H1 (cell line): ENCODE measurements around the gene SSU72. TPM values are rescaled to one million over a fixed set of nuclear protein-coding genes. Genes with fewer than 3 reads are reported as not detected.
"Not testable (repeated sequence)": the region's sequence is repeated elsewhere in the genome, so short reads cannot be mapped to it uniquely, and the experiment has no call there.

ENCODE experiments used
- CTCF ChIA-PET: fragments of 300-600 bp; sonication (Branson Sonifier 250); formaldehyde crosslinking; loops from one replicate; lab custom pipeline; 2021; ENCODE audit not compliant: partially characterized antibody; lab: Charles Lee
- POLR2A ChIA-PET: fragments of 300-600 bp; sonication (Branson Sonifier 250); formaldehyde crosslinking; loops from one replicate; lab custom pipeline; 2021; ENCODE audit warnings: inconsistent platforms; ENCODE audit not compliant: partially characterized antibody; lab: Charles Lee
- DNase-seq, 2 experiments: peaks; one replicate each; pipeline versions ENCODE4 v3.0.0 to v3.0.0-alpha.2; 2010 to 2022; ENCODE audit warnings: low spot score in 2 of 2, low read depth in 1 of 2, mixed read lengths in 1 of 2
- FAIRE-seq: peaks from 2 replicates; lab custom pipeline; 2011; peaks lifted over from hg19 to GRCh38; lab: Jason Lieb, UNC
- H2AFZ ChIP-seq: 2 replicates; pipeline ENCODE4 v1.8.1; 2012; ENCODE audit warnings: low read length, inconsistent platforms
- H2AK5ac ChIP-seq: 2 replicates; pipeline ENCODE4 v1.6.1; 2013; ENCODE audit warnings: low read depth, low read length
- H2BK120ac ChIP-seq: replicated peaks from 2 replicates; pipeline ENCODE3; 2013; ENCODE audit warnings: low read depth, low read length, inconsistent platforms
- H2BK12ac ChIP-seq: 2 replicates; pipeline ENCODE4 v1.6.1; 2013; ENCODE audit warnings: low read depth, low read length
- H2BK15ac ChIP-seq: 2 replicates; pipeline ENCODE4 v1.6.1; 2013; ENCODE audit warnings: low read length
- H2BK20ac ChIP-seq: 2 replicates; pipeline ENCODE4 v1.6.1; 2013; ENCODE audit warnings: low read length
- H2BK5ac ChIP-seq: 2 replicates; pipeline ENCODE4 v1.6.1; 2013; ENCODE audit warnings: low read depth, low read length
- H3K14ac ChIP-seq: 2 replicates; pipeline ENCODE4 v1.6.1; 2013; ENCODE audit warnings: inconsistent platforms; ENCODE audit not compliant: insufficient read length
- H3K18ac ChIP-seq: 2 replicates; pipeline ENCODE4 v1.6.1; 2013; ENCODE audit warnings: low read length; ENCODE audit errors: extremely low read depth
- H3K23ac ChIP-seq: 2 replicates; pipeline ENCODE4 v1.6.1; 2013; ENCODE audit warnings: inconsistent platforms; ENCODE audit not compliant: insufficient read length
- H3K23me2 ChIP-seq: 2 replicates; pipeline ENCODE4 v1.6.1; 2013; ENCODE audit warnings: low read depth, low read length
- H3K27ac ChIP-seq: 2 replicates; pipeline ENCODE4 v1.6.1; 2011; ENCODE audit warnings: low read depth, low read length, inconsistent platforms
- H3K27me3 ChIP-seq, 4 experiments: replicated peaks in 1 of 4; 1 replicate in 1 of 4; 2 replicates in 3 of 4; pipeline versions ENCODE4 v1.6.1 to v1.8.1; 2011 to 2013; ENCODE audit warnings: low read length in 3 of 4, mild to moderate bottlenecking in 3 of 4, inconsistent platforms in 2 of 4, mixed read lengths in 2 of 4, moderate library complexity in 1 of 4; ENCODE audit not compliant: control insufficient read depth in 3 of 4, insufficient read depth in 3 of 4; ENCODE audit errors: extremely low read depth in 1 of 4
- H3K36me3 ChIP-seq, 4 experiments: 2 replicates each; pipeline versions ENCODE4 v1.6.1 to v1.8.1; 2011 to 2013; ENCODE audit warnings: mild to moderate bottlenecking in 4 of 4, low read length in 3 of 4, moderate library complexity in 2 of 4, control low read depth in 1 of 4, inconsistent platforms in 1 of 4; ENCODE audit not compliant: insufficient read depth in 4 of 4, control insufficient read depth in 2 of 4
- H3K4ac ChIP-seq: replicated peaks from 2 replicates; pipeline ENCODE3; 2013; ENCODE audit warnings: low read length, low read depth, mixed read lengths, inconsistent platforms; ENCODE audit not compliant: insufficient read length
- H3K4me1 ChIP-seq, 4 experiments: replicated peaks in 1 of 4; 1 replicate in 1 of 4; 2 replicates in 3 of 4; pipeline versions ENCODE4 v1.6.1 to v1.8.1; 2011 to 2013; ENCODE audit warnings: low read length in 3 of 4, inconsistent platforms in 2 of 4, mixed read lengths in 1 of 4; ENCODE audit not compliant: insufficient read depth in 4 of 4, control insufficient read depth in 3 of 4
- H3K4me2 ChIP-seq, 2 experiments: 2 replicates each; pipeline versions ENCODE4 v1.6.1 to v1.8.1; 2011 to 2013; ENCODE audit warnings: low read depth in 2 of 2, low read length in 2 of 2, control low read depth in 1 of 2, inconsistent platforms in 1 of 2, mild to moderate bottlenecking in 1 of 2; ENCODE audit not compliant: insufficient read depth in 1 of 2
- H3K4me3 ChIP-seq, 4 experiments: fragments of 200-600, 300-600 bp in 1 of 4; sonication (generic), shearing (Covaris generic), sonication (Bioruptor Twin) in 1 of 4; 2 replicates each; pipeline versions ENCODE4 v1.5.1 to v1.8.1; 2011 to 2016; ENCODE audit warnings: low read length in 4 of 4, low read depth in 3 of 4, control low read depth in 2 of 4, inconsistent platforms in 2 of 4, mild to moderate bottlenecking in 2 of 4, mixed read lengths in 1 of 4, moderate library complexity in 1 of 4; ENCODE audit not compliant: insufficient read depth in 2 of 4; ENCODE audit errors: extremely low read depth in 1 of 4
- H3K56ac ChIP-seq: replicated peaks from 2 replicates; pipeline ENCODE3; 2013; ENCODE audit warnings: low read depth, mild to moderate bottlenecking, mixed read lengths, low read length, inconsistent platforms; ENCODE audit not compliant: insufficient read length
- H3K79me1 ChIP-seq: 2 replicates; pipeline ENCODE4 v1.6.1; 2013; ENCODE audit warnings: low read depth, low read length, control low read depth
- H3K79me2 ChIP-seq, 2 experiments: 2 replicates each; pipeline versions ENCODE4 v1.6.1 to v1.8.1; 2012 to 2013; ENCODE audit warnings: low read length in 2 of 2, mild to moderate bottlenecking in 2 of 2, inconsistent platforms in 1 of 2; ENCODE audit not compliant: insufficient read depth in 2 of 2, control insufficient read depth in 1 of 2
- H3K9ac ChIP-seq, 4 experiments: replicated peaks in 1 of 4; 1 replicate in 1 of 4; 2 replicates in 3 of 4; pipeline versions ENCODE4 v1.6.1 to v1.8.1; 2011 to 2013; ENCODE audit warnings: low read depth in 3 of 4, low read length in 3 of 4, control low read depth in 2 of 4, mild to moderate bottlenecking in 2 of 4, moderate library complexity in 2 of 4, inconsistent platforms in 1 of 4; ENCODE audit errors: extremely low read depth in 1 of 4
- H3K9me3 ChIP-seq, 2 experiments: 2 replicates each; pipeline versions ENCODE4 v1.6.1 to v1.8.1; 2012 to 2013; ENCODE audit warnings: mild to moderate bottlenecking in 2 of 2, moderate library complexity in 2 of 2, control low read depth in 1 of 2, inconsistent platforms in 1 of 2, low read depth in 1 of 2, low read length in 1 of 2, mixed read lengths in 1 of 2; ENCODE audit not compliant: insufficient read depth in 2 of 2
- H4K20me1 ChIP-seq, 2 experiments: replicated peaks in 1 of 2; 2 replicates each; pipeline versions ENCODE3 to v1.8.1; 2011 to 2013; ENCODE audit warnings: inconsistent platforms in 2 of 2, low read length in 2 of 2, mild to moderate bottlenecking in 1 of 2; ENCODE audit not compliant: insufficient read depth in 2 of 2, control insufficient read depth in 1 of 2
- H4K5ac ChIP-seq: 2 replicates; pipeline ENCODE4 v1.6.1; 2013; ENCODE audit warnings: low read length, low read depth, mixed read lengths, inconsistent platforms; ENCODE audit not compliant: insufficient read length
- H4K8ac ChIP-seq: 2 replicates; pipeline ENCODE4 v1.8.0; 2013; ENCODE audit warnings: mild to moderate bottlenecking, moderate library complexity, low read length, inconsistent platforms; ENCODE audit not compliant: insufficient read depth; ENCODE audit errors: extremely low read depth
- H4K91ac ChIP-seq: replicated peaks from 2 replicates; pipeline ENCODE3; 2013; ENCODE audit warnings: low read length, mixed read lengths, inconsistent platforms; ENCODE audit not compliant: insufficient read length
- ATF3 ChIP-seq: IDR thresholded peaks from 2 replicates; pipeline ENCODE4 v1.6.1; 2011; ENCODE audit warnings: low read depth, mild to moderate bottlenecking, low read length; ENCODE audit not compliant: insufficient read depth
- CBX8 ChIP-seq: fragments of 300-800, 300-1000 bp; sonication (generic); IDR thresholded peaks from 2 replicates; pipeline ENCODE4 v1.7.1; 2016; ENCODE audit warnings: low read depth, low read length, borderline replicate concordance
- CREB1 ChIP-seq: IDR thresholded peaks from 2 replicates; pipeline ENCODE4 v1.6.1; 2012; ENCODE audit warnings: inconsistent platforms
- EGR1 ChIP-seq: IDR thresholded peaks from 2 replicates; pipeline ENCODE4 v1.6.1; 2011; ENCODE audit warnings: low read depth, low read length, borderline replicate concordance
- EZH2 ChIP-seq: fragments of 200-600 bp; sonication (generic); IDR thresholded peaks from 2 replicates; pipeline ENCODE4 v1.7.1; 2012; ENCODE audit warnings: low read depth, mild to moderate bottlenecking, moderate library complexity, low read length, inconsistent platforms; ENCODE audit not compliant: severe bottlenecking
- FOSL1 ChIP-seq: IDR thresholded peaks from 2 replicates; pipeline ENCODE4 v1.6.1; 2011; ENCODE audit warnings: mild to moderate bottlenecking, low read depth, low read length, moderate library complexity; ENCODE audit not compliant: insufficient read depth
- HDAC2 ChIP-seq, 2 experiments: fragments of 300-600 bp in 1 of 2; sonication (generic) in 1 of 2; IDR thresholded peaks; 2 replicates each; pipeline ENCODE4 v1.6.1; 2011 to 2012; ENCODE audit warnings: low read depth in 2 of 2, low read length in 2 of 2, mild to moderate bottlenecking in 2 of 2, moderate library complexity in 2 of 2, borderline replicate concordance in 1 of 2, inconsistent platforms in 1 of 2
- POLR2A ChIP-seq, 2 experiments: IDR thresholded peaks; 1 replicate in 1 of 2; 2 replicates in 1 of 2; pipeline ENCODE4 v1.6.1; 2011; ENCODE audit warnings: low read depth in 2 of 2, low read length in 2 of 2, mild to moderate bottlenecking in 2 of 2; ENCODE audit errors: control extremely low read depth in 1 of 2
- SP2 ChIP-seq: IDR thresholded peaks from 2 replicates; pipeline ENCODE4 v1.6.1; 2012; ENCODE audit warnings: mild to moderate bottlenecking, low read length, inconsistent platforms
- TAF1 ChIP-seq: IDR thresholded peaks from 2 replicates; pipeline ENCODE4 v1.6.1; 2011; ENCODE audit warnings: mild to moderate bottlenecking, low read depth, low read length
- WGBS, 2 experiments: shearing (Covaris generic) in 1 of 2; methylation state at CpG; one replicate each; pipeline versions ENCODE4 v1.1.6 to v1.1.7; 2013 to 2015; ENCODE audit warnings: low lambda C conversion rate in 2 of 2, mixed read lengths in 2 of 2, inconsistent platforms in 1 of 2, low coverage in 1 of 2, missing lambda C conversion rate in 1 of 2; ENCODE audit not compliant: insufficient replicate concordance in 2 of 2, insufficient coverage in 1 of 2, insufficient read length in 1 of 2; ENCODE audit errors: extremely low coverage in 1 of 2, missing lambda C conversion rate in 1 of 2; 5-methylcytosine and 5-hydroxymethylcytosine counted together
- polyA plus RNA-seq, 7 experiments: library from polyadenylated mRNA; depleted of rRNA in 3 of 7; stranded (reverse) in 5 of 7; unstranded in 2 of 7; fragments of >200 nt in 5 of 7; fragments of 200-250 nt in 2 of 7; gene quantifications; 1 replicate in 5 of 7; 2 replicates in 1 of 7; 4 replicates in 1 of 7; pipeline versions ENCODE4 v1.2.1 to v1.2.3, GENCODE V29; 2011 to 2013; ENCODE audit warnings: missing spikeins in 2 of 7, mixed read lengths in 2 of 7
- total RNA-seq: library from RNA; stranded (reverse); fragmentation: NEBNext Ultra II Directional; extraction: Animal tissue kit (Norgen Biotek cat#: 25700); gene quantifications from 2 replicates; pipeline ENCODE4 v1.2.1, GENCODE V29; 2021

Gene SSU72
- total and polyA plus RNA-seq, 2 of the 8 experiments (the other 6 are each of a cell fraction or from before 2014, with no cell fraction given), result 110 to 165 TPM

- no peak for TF ChIP-seq ATF3
- TF ChIP-seq CBX8, result no peak
- TF ChIP-seq EZH2, result no peak
- no peak for TF ChIP-seq EGR1
- TF ChIP-seq FOSL1, result no peak
- no peak for TF ChIP-seq SP2
- no peak for TF ChIP-seq TAF1
- no peak for TF ChIP-seq CREB1
- no peak for TF ChIP-seq POLR2A (IDR thresholded peaks at IDR 0.05; ENCODE audit: control extremely low read depth in 1 of 2, low read depth in 2 of 2, low read length in 2 of 2)
- TF ChIP-seq HDAC2 (IDR thresholded peaks at IDR 0.05; ENCODE audit: borderline replicate concordance in 1 of 2, low read depth in 2 of 2, low read length in 2 of 2), result no peak
Measured at GRCh38 chr1:1596493-1597274, 22.0 kb upstream of the SSU72 start (continued).

GRCh38 chr1:1595341-1595740 lies 20.7 kb upstream of the SSU72 start:
- H2BK120ac ChIP-seq, H3K4ac ChIP-seq, H2AK5ac ChIP-seq, H2BK20ac ChIP-seq, H3K27ac ChIP-seq, H2BK12ac ChIP-seq, H4K20me1 ChIP-seq, H3K23ac ChIP-seq, H3K36me3 ChIP-seq, FAIRE-seq, H3K79me2 ChIP-seq, H3K18ac ChIP-seq, H2BK5ac ChIP-seq, H3K9me3 ChIP-seq, H3K9ac ChIP-seq, H3K4me3 ChIP-seq, H4K91ac ChIP-seq, H3K14ac ChIP-seq, DNase-seq, H2BK15ac ChIP-seq, H2AFZ ChIP-seq, H3K4me2 ChIP-seq, H3K79me1 ChIP-seq, POLR2A ChIA-PET, H4K8ac ChIP-seq, CTCF ChIA-PET, H3K56ac ChIP-seq, H4K5ac ChIP-seq: not testable (repeated sequence)
- peaks cover 7 to 23% (median 20%) of the 10 kb centered on the region in 4 experiments for H3K27me3 ChIP-seq
- peaks cover 11% of the 10 kb centered on the region; the same call in 1 of the 2 replicates for H3K23me2 ChIP-seq
- H3K4me1 ChIP-seq, result peaks cover 0 to 20% (median 16%) of the 10 kb centered on the region in 4 experiments; a peak in 6 of 7 replicates
- WGBS, 2 experiments, result 92% methylated on average over 2 of the region's 2 CpGs; no CpG with 5 or more reads in 1 of the 2 experiments
